ENCODE data around the gene PRR15L. TPM values are rescaled to one million over a fixed set of nuclear protein-coding genes. Genes with fewer than 3 reads are reported as not detected.
A peak's percentile ranks its signal among the peaks of the same experiment; 100 is the strongest.

PRR15L gene
- total RNA-seq, 1 donor from 2014 or later: not detected

GRCh38 chr17:47946929-47947397, 10.7 kb downstream of the PRR15L start:
- Mint-ChIP-seq H3K9me3 (ENCODE audit: low read depth) (no peaks in the 10 kb centered on the region), H3K4me3 (ENCODE audit: unreplicated experiment) (no peak overlapping the region), H3K36me3 (ENCODE audit: low read depth) (no peaks in the 10 kb centered on the region), H3K27ac (ENCODE audit: unreplicated experiment) (peak overlapping the region; percentile 20), H3K27me3 (ENCODE audit: low read depth) (no peaks in the 10 kb centered on the region), H3K4me1 (ENCODE audit: low read depth) (peaks cover 15% of the 10 kb centered on the region)
- TF ChIP-seq CTCF (IDR thresholded peaks at IDR 0.05): peak; percentile 89
- no peak for DNase-seq (ENCODE audit: low spot score)

- H3K4me3 Mint-ChIP-seq (ENCODE audit: unreplicated experiment): no peak overlapping the region
- H3K27ac Mint-ChIP-seq (ENCODE audit: unreplicated experiment): no peak overlapping the region
- H3K9me3 Mint-ChIP-seq (ENCODE audit: low read depth): no peaks in the 10 kb centered on the region
- H3K36me3 Mint-ChIP-seq (ENCODE audit: low read depth): no peaks in the 10 kb centered on the region
- DNase-seq (ENCODE audit: low spot score): no peak
- H3K4me1 Mint-ChIP-seq (ENCODE audit: low read depth): peaks cover 17% of the 10 kb centered on the region
- H3K27me3 Mint-ChIP-seq (ENCODE audit: low read depth): no peaks in the 10 kb centered on the region
- TF ChIP-seq CTCF (IDR thresholded peaks at IDR 0.05): no peak
These were observed 11.2 kb downstream of the PRR15L start for GRCh38 chr17:47946516-47946915.

GRCh38 chr17:47945529-47946508, 11.9 kb downstream of the PRR15L start:
- no peak overlapping the region for H3K4me3 Mint-ChIP-seq (ENCODE audit: unreplicated experiment)
- H3K27ac Mint-ChIP-seq (ENCODE audit: unreplicated experiment): no peak overlapping the region
- DNase-seq (ENCODE audit: low spot score): no peak
- H3K4me1 Mint-ChIP-seq (ENCODE audit: low read depth): peaks cover 22% of the 10 kb centered on the region
- no peaks in the 10 kb centered on the region for H3K36me3 Mint-ChIP-seq (ENCODE audit: low read depth)
- TF ChIP-seq CTCF (IDR thresholded peaks at IDR 0.05): no peak
- H3K27me3 Mint-ChIP-seq (ENCODE audit: low read depth): no peaks in the 10 kb centered on the region
- no peaks in the 10 kb centered on the region for H3K9me3 Mint-ChIP-seq (ENCODE audit: low read depth)

- no peak for TF ChIP-seq CTCF (IDR thresholded peaks at IDR 0.05)
- H3K4me3 Mint-ChIP-seq (ENCODE audit: unreplicated experiment): no peak overlapping the region
- DNase-seq (ENCODE audit: low spot score): no peak
- no peaks in the 10 kb centered on the region for H3K27me3 Mint-ChIP-seq (ENCODE audit: low read depth)
- H3K4me1 Mint-ChIP-seq (ENCODE audit: low read depth): peaks cover 24% of the 10 kb centered on the region
- no peaks in the 10 kb centered on the region for H3K36me3 Mint-ChIP-seq (ENCODE audit: low read depth)
- no peaks in the 10 kb centered on the region for H3K9me3 Mint-ChIP-seq (ENCODE audit: low read depth)
- H3K27ac Mint-ChIP-seq (ENCODE audit: unreplicated experiment): no peak overlapping the region
These were observed 12.6 kb downstream of the PRR15L start for GRCh38 chr17:47945080-47945479.

- Mint-ChIP-seq H3K4me3 (ENCODE audit: unreplicated experiment) (peak overlapping the region; percentile 82), H3K9me3 (ENCODE audit: low read depth) (no peaks in the 10 kb centered on the region), H3K36me3 (ENCODE audit: low read depth) (no peaks in the 10 kb centered on the region), H3K4me1 (ENCODE audit: low read depth) (peaks cover 15% of the 10 kb centered on the region), H3K27ac (ENCODE audit: unreplicated experiment) (no peak overlapping the region), H3K27me3 (ENCODE audit: low read depth) (no peaks in the 10 kb centered on the region)
- no peak for TF ChIP-seq CTCF (IDR thresholded peaks at IDR 0.05)
- DNase-seq (ENCODE audit: low spot score): no peak
These were observed 15.1 kb downstream of the PRR15L start for GRCh38 chr17:47942568-47942967.
